Measurements from ENCODE around the gene CPT1B.

The CPT1B gene

GRCh38 chr22:50569896-50570535 is 8.2 kb downstream of the CPT1B start:
- no peak for DNase-seq (ENCODE audit: low read depth)

- DNase-seq (ENCODE audit: low read depth): no peak
Observed at GRCh38 chr22:50569041-50569459, 9.2 kb downstream of the CPT1B start.

GRCh38 chr22:50568626-50569025 is 9.6 kb downstream of the CPT1B start:
- DNase-seq (ENCODE audit: low read depth): no peak

- no peak for DNase-seq (ENCODE audit: low read depth)
Observed at GRCh38 chr22:50567721-50568252, 10.4 kb downstream of the CPT1B start.

GRCh38 chr22:50564289-50564688 is 13.9 kb downstream of the CPT1B start:
- DNase-seq (ENCODE audit: low read depth): no peak

GRCh38 chr22:50563413-50564160 is 14.6 kb downstream of the CPT1B start:
- no peak for DNase-seq (ENCODE audit: low read depth)

GRCh38 chr22:50562523-50563412 is 15.5 kb downstream of the CPT1B start, which contains the start of gene SYCE3:
Gene SYCE3 (minus strand): TSS chr22:50562919. CDS start chr22:50556405, 6,514 bp downstream.
- DNase-seq (ENCODE audit: low read depth): peak; percentile 77

GRCh38 chr22:50561401-50562358 is 16.5 kb downstream of the CPT1B start:
- no peak for DNase-seq (ENCODE audit: low read depth)

- DNase-seq (ENCODE audit: low read depth): no peak
Observed at GRCh38 chr22:50560034-50560433, 18.2 kb downstream of the CPT1B start.

GRCh38 chr22:50556703-50557102 is 21.5 kb downstream of the CPT1B start:
- no peak for DNase-seq (ENCODE audit: low read depth)

- no peak for DNase-seq (ENCODE audit: low read depth)
Observed at GRCh38 chr22:50553310-50553709, 24.9 kb downstream of the CPT1B start.

- no peak for DNase-seq (ENCODE audit: low read depth)
Observed at GRCh38 chr22:50551160-50551752, 27.0 kb downstream of the CPT1B start.

GRCh38 chr22:50550395-50550794 is 27.8 kb downstream of the CPT1B start:
- no peak for DNase-seq (ENCODE audit: low read depth)

- no peak for DNase-seq (ENCODE audit: low read depth)
Observed at GRCh38 chr22:50548921-50549790, 29.1 kb downstream of the CPT1B start.

GRCh38 chr22:50548040-50548920 is 29.9 kb downstream of the CPT1B start:
- DNase-seq (ENCODE audit: low read depth): no peak

GRCh38 chr22:50547263-50547985 is 30.8 kb downstream of the CPT1B start:
- no peak for DNase-seq (ENCODE audit: low read depth)

- DNase-seq (ENCODE audit: low read depth): no peak
Observed at GRCh38 chr22:50546326-50547262, 31.6 kb downstream of the CPT1B start.

All from HS-27A (cell line).